ENCODE data around the gene FOXD3.

GRCh38 chr1:63366908-63367214 is 44.5 kb downstream of the FOXD3 start:
- TF ChIP-seq, protein P1, sequence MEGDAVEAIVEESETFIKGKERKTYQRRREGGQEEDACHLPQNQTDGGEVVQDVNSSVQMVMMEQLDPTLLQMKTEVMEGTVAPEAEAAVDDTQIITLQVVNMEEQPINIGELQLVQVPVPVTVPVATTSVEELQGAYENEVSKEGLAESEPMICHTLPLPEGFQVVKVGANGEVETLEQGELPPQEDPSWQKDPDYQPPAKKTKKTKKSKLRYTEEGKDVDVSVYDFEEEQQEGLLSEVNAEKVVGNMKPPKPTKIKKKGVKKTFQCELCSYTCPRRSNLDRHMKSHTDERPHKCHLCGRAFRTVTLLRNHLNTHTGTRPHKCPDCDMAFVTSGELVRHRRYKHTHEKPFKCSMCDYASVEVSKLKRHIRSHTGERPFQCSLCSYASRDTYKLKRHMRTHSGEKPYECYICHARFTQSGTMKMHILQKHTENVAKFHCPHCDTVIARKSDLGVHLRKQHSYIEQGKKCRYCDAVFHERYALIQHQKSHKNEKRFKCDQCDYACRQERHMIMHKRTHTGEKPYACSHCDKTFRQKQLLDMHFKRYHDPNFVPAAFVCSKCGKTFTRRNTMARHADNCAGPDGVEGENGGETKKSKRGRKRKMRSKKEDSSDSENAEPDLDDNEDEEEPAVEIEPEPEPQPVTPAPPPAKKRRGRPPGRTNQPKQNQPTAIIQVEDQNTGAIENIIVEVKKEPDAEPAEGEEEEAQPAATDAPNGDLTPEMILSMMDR (IDR thresholded peaks at IDR 0.05), result no peak
- no peak for TF ChIP-seq POLR2A (IDR thresholded peaks at IDR 0.05)
